Fibroblast of peridontal ligament (primary cell): ENCODE data around the gene DYNC1I2.
"Not testable (repeated sequence)": the region's sequence is repeated elsewhere in the genome, so short reads cannot be mapped to it uniquely, and the experiment has no call there.

Experiments
- DNase-seq: peaks from one replicate; pipeline ENCODE4 v3.0.0-alpha.2; 2010; ENCODE audit errors: extremely low read depth

DYNC1I2 gene

GRCh38 chr2:171712051-171712450, 24.8 kb downstream of the DYNC1I2 start:
- peak; percentile 96 for DNase-seq

- no peak for DNase-seq
Observed at GRCh38 chr2:171718720-171719119, 31.5 kb downstream of the DYNC1I2 start.

GRCh38 chr2:171719660-171720059, 32.4 kb downstream of the DYNC1I2 start:
- no peak for DNase-seq

DNA sequence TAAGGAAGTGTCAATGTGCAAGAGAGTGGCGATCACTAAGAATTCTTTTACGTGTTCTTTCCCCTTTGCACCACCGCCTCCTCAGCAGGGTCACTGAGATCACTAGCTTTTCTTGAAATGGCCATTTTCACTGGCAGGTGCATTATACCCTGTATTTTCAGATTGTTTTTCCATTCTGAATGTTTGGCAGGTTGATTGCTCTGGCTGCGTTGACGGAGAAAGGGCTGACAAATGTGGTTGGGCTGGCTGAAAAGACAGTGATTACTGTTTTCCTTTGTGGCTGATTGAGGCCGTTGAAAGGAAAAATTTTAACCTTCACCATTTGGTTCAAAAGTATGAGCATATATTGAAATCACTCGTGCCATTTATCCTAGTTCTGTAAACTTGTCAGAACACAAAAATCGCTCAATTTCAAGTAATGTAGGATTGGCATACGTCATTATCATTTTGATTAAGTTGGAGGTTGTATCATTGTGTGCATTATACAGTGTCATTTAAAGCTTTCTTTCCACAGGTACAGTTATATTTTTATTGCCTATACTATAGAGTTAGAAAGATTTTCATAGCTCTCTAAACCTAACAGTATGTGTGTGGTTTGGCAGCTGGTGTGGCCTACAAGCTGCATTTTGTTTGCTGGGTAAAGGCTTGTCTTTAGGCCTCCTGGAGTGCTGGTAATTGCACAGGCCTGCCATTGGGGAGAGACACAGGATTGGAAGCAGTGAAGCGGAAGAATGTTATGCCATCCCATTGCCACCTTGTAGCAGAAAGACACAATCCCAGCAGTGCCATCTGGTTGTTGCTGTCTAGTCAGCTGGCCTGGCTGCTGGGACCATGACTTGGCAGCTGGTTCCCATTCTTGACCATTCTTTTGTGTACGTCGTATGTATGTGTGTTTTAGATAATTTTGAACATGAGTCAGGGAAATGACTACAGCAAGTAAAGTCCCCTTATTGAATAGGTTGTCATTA, 36.7 kb downstream of the DYNC1I2 start:
- DNase-seq, result peak; percentile 64

- peak; percentile 85 for DNase-seq
Observed at GRCh38 chr2:171726847-171727450, 39.7 kb downstream of the DYNC1I2 start.

DNA sequence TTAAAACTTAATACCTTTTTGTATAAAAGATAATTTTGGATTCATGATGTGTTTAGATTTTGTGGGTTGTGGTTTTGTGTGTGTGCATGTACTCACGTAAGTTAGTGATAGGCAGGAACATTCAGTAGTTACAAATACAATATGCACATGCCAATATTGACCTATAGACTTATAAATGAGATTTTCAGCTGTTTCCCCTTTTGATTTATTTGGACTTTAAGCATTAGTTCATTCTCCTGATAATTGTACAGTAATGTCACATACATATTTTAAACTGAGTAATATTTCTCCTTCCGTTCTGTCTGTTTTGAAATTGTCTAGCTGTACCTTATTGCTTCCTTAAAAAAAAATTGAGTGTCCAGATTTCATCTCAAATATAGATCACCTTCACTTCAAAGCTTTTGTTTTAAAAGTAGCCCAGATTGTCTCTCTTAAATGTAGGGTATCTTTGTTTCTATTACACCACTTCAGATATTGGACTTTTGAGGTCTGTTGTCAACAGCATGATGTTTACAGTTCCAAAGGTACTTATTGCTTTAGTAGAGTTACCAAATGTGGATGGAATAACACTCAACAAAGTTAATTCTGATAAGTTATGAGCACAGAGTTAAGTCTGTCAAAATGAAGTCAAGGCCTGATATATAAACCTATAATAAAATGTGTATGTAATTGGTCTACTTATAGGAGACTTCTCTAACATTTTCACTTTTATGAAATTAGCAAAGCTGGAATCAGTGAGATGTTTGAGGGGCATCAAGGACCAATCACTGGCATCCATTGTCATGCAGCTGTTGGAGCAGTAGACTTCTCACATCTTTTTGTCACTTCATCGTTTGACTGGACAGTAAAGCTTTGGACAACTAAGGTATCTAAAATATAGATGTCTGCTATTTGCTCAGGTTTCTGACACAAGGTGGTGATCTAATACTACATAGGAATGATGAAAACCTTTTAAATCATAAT, 42.0 kb downstream of the DYNC1I2 start:
- DNase-seq, result no peak

- DNase-seq, result no peak
Observed at GRCh38 chr2:171729952-171730317, 42.7 kb downstream of the DYNC1I2 start.

DNA sequence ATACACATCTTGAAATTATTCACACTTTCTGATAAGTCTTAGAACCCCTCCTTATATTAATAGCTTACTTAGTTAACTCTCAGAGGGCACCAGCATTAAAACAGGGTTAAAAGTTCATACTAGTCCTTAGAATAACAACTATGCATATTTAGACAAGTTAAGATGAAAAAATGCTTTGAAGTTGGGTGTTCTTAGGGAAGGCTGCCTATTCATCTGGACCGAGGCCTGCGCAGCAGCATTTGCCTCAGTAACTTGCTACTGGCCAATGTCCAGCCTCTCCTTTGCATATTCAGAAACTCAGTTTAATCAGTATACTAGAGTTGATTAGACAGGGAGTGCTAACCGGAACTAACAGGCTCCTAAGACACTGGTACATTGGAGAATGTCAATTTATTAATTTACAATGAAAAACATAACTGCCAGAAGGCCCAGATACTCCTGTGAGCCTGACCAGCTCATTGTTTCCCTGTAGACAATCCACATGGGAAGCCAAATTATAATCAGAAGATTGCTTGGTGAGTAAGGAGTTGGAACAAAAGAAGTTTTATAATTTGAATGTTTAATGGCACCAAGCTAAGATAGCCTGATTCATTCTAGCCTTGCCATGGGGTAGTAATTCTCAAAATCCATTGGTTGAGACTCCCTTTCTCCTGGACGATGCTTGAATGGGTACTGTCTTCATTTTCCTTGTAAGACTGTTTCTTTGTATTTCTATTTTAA, 48.9 kb downstream of the DYNC1I2 start:
- peak; percentile 55 for DNase-seq

- DNase-seq, result peak; percentile 23
Observed at GRCh38 chr2:171741189-171741588, 53.9 kb downstream of the DYNC1I2 start.

- DNase-seq, result no peak
Observed at GRCh38 chr2:171742760-171743159, 55.5 kb downstream of the DYNC1I2 start.

DNA sequence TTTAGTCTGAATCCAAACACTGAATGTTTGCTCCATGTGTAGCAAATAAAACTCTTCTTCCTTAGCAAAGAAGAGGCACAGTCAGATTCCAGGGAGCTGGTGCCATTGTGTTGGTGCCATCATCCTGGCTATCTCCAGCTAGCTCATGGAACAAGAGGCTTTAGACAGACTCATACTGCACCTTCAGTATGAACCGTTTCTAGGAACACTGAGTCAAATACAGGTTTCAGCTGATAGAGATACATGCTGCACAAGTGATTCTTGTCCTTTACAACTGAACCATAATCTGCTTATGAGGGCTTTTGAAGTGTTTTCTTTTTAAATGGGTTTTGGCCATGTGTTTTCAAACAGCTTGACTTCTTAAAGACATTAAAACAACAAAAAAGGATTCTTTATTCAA, 57.9 kb downstream of the DYNC1I2 start:
- no peak for DNase-seq

DNA sequence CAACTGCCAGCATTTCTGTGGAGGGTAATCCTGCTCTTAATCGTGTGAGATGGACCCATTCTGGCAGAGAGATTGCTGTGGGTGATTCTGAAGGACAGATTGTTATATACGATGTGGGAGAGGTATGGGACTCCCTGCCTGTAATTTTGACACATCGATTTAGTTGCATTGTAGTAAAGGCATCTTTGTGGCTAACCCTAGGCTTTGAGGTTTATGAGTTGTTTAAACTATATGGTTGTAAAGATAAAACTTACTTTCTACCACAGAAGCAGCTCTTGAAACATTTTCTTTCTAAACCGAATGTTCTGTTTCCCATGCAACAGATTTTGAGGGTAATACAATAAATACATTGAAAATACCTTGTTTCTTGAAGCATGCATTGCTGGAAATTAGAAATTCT, 58.5 kb downstream of the DYNC1I2 start:
- no peak for DNase-seq

- DNase-seq, result no peak
Observed at GRCh38 chr2:171747371-171747770, 60.1 kb downstream of the DYNC1I2 start.

GRCh38 chr2:171754254-171754939, 67.1 kb downstream of the DYNC1I2 start:
- DNase-seq, result no peak

DNA sequence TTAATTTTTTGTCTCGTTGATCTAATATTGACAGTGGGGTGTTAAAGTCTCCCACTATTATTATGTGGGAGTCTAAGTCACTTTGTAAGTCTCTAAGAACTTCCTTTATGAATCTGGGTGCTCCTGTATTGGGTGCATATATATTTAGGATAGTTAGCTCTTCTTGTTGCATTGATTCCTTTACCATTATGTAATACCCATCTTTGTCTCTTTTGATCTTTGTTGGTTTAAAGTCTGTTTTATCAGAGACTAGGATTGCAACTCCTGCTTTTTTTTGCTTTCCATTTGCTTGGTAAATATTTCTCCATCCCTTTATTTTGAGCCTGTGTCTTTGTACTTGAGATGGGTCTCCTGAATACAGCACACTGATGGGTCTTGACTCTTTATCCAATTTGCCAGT, 71.5 kb downstream of the DYNC1I2 start:
- not testable (repeated sequence) for DNase-seq

DNA sequence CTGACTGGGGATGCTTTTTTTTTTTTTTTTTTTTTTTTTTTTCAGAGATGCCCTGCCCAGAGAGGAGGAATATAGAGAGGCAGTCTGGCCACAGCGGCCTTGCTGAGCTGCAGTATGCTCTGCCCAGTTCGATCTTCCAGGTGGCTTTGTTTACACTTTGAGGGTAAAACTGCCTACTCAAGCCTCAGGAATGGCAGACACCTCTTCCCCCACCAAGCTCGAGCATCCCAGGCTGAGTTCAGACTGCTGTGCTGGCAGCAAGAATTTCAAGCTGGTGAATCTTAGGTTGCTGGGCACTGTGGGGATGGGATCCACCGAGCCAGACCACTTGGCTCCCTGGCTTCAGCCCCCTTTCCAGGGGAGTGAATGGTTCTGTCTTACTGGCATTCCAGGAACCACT, 73.9 kb downstream of the DYNC1I2 start:
- not testable (repeated sequence) for DNase-seq

- DNase-seq, result peak; percentile 72
Observed at GRCh38 chr2:171762879-171763573, 75.8 kb downstream of the DYNC1I2 start.

GRCh38 chr2:171763602-171764001, 76.3 kb downstream of the DYNC1I2 start:
- no peak for DNase-seq

- DNase-seq, result no peak
Observed at GRCh38 chr2:171771463-171771862, 84.2 kb downstream of the DYNC1I2 start.

- no peak for DNase-seq
Observed at GRCh38 chr2:171772373-171772772, 85.1 kb downstream of the DYNC1I2 start.
